ENCODE results near the gene DMAC2L.
A peak's percentile ranks its signal among the peaks of the same experiment; 100 is the strongest.
"Not testable (repeated sequence)": the region's sequence is repeated elsewhere in the genome, so short reads cannot be mapped to it uniquely, and the experiment has no call there.

The DMAC2L gene, protein sequence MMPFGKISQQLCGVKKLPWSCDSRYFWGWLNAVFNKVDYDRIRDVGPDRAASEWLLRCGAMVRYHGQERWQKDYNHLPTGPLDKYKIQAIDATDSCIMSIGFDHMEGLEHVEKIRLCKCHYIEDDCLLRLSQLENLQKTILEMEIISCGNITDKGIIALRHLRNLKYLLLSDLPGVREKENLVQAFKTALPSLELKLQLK

DNA sequence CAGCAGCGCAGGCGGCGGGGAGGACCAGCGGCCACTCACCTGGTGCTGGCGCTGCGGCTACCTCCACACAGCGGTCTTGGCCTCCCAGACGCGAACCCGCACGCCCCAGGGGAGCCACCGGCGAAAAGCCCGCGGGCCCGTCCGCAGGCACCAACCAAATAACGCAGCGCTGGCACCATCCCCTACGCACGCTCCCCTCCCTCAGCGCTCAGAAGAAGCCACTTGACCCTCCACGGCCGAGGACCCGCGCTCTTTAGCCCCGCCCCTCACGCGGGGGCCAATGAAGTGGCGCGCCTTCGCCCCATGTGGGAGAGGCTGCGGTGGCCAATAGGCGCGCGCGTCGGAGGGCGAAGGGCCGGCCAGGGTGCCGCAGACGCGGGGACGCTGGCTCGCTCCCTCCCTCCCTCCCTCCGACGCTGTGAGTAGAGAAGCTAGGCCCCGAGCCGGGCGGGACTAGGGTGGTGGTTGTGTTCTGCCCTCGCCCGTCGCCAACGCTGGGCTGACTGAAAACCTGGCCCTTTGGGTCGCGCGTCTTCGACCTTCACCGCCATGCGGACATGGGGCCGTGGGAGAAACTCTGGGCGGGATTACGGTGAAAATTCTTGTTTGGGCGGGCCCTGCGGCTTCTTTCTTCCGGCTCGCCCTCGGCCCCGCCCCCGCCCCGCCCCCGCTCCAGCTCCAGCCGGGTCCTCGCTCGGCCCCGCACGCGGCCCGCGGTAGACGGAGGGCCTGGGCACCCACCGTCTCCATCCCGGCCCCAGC is at the start of gene DMAC2L, which contains the start of gene L2HGDH:
Gene DMAC2L (plus strand): TSS at position 353 of the 762 bp plus-strand sequence. CDS start 9,164 bp downstream, outside the sequence.
Gene L2HGDH (minus strand): TSS at position 258 of the 762 bp plus-strand sequence. CDS start 79 bp downstream, at position 179.
- DNase-seq (ENCODE audit: low read depth in 1 of 2, low spot score in 1 of 2): peak; percentile 72 to 84

DNA sequence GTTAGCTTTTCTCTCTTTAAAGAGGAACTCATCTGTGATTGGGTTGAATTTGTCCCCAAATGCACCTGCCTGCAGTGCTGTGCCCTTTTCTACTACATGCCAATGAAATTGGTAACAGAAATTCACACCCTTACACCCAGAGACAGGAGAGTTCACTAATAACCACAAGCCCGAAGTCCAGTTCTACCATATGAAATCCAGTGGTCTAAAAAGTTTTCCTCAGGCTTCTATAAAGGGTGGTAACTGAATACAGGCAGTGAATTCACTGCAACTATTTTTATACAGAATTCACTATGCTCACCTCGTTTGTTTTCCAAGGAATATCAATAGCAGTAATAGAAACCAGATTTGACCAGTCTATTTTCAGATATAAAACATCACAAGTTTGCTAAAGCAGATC is 49.3 kb upstream of the DMAC2L start:
- DNase-seq (ENCODE audit: low read depth in 1 of 2, low spot score in 1 of 2): no peak

DNA sequence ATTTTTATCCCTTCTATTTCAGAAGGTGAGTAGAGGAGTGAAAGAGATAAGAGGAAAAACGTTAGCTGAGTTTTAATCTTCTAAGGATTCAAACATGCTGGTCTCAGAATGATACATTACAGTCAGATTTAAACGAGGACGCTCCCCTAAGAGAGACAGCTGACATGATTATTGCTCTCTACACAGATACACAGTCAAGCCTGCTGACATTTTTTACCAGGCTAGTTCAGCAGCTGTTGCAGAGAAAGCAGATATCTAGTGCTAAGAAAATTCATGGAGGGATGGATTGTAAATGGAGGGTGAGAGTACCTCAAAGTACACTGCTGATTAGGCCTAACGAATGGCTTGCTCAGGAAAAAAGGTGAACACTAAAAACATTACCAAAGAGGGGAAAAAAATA is 48.8 kb upstream of the DMAC2L start:
- no peak for DNase-seq (ENCODE audit: low read depth in 1 of 2, low spot score in 1 of 2)

- DNase-seq (ENCODE audit: low read depth in 1 of 2, low spot score in 1 of 2): no peak
Observed at GRCh38 chr14:50265029-50265428, 47.1 kb upstream of the DMAC2L start.

DNA sequence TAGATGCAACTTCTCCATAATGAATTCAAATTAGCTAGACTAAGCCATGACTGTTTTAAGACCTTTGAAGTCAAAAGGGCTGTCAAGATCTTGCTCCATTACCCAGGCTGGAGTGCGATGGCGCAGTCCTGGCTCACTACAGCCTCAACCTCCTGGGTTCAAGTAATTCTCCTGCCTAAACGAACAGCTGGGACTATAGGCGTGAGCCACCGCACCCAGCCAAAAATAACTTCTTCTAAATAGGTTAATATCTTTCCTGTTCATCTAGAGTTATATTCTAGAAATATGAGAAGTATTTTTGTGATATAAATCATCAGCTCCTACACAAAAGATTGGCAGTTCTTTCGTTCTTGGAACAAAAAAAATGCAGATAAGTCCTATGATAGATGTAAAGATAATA is 41.2 kb upstream of the DMAC2L start:
- no peak for DNase-seq (ENCODE audit: low read depth in 1 of 2, low spot score in 1 of 2)

DNA sequence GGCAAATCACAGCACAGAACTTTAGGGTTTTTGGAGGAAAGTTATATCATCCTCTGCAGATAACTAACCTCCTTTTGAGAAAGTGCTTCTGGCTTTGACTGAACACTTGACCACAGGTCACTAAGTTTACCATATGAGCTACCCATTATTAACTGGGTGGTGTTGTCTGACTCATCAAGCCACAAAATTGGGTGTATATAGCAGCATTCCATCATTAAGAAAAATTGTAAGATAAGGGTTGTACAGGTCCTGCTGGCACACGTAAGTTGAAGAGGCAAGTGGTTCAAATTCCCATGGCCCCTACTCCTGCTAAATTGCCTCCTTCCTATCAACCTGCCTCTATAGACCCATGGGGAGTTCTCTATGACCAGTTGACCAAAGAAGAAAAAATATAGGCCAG is 39.6 kb upstream of the DMAC2L start:
- no peak for DNase-seq (ENCODE audit: low read depth in 1 of 2, low spot score in 1 of 2)

DNA sequence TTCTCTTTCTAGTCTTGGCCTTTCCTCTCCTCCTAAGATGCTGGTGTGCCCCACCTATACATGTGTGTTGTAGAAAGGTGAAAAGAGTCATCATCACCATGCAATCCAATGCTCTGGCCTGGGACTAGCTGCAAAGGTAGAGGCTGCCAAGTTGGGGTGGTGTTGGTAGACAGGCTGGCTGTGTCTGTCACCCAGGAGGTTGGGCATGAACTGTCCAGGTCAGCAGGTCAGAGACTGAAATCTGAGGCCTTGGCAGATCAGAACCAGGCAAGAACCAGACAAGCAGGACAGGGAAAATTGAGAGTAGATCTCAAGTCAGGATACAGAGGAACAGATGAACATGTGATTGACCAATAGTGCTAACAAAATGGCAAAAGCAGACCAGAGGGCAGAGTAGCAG is 26.3 kb upstream of the DMAC2L start:
- DNase-seq (ENCODE audit: low read depth in 1 of 2, low spot score in 1 of 2): no peak

- DNase-seq (ENCODE audit: low read depth in 1 of 2, low spot score in 1 of 2): no peak
Observed at GRCh38 chr14:50288146-50288545, 24.0 kb upstream of the DMAC2L start.

GRCh38 chr14:50290306-50290705 is 21.8 kb upstream of the DMAC2L start:
- no peak for DNase-seq (ENCODE audit: low read depth in 1 of 2, low spot score in 1 of 2)

DNA sequence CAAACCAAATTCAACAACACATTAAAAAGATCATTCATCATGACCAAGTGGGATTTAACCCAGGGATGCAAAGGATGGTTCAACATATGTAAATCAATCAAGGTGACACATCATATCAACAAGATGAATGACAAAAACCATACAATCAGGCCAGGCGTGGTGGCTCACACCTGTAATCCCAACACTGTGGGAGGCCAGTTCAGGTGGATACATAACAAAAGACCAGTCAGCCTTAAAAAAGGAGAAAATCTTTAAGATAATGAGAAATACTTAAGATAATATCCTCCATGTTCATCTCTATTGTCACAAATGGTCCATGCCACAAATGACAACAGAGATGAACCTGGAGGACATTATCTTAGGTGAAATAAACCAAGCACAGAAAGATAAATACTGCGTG is 12.5 kb upstream of the DMAC2L start:
- DNase-seq (ENCODE audit: low read depth in 1 of 2, low spot score in 1 of 2): no peak

DNA sequence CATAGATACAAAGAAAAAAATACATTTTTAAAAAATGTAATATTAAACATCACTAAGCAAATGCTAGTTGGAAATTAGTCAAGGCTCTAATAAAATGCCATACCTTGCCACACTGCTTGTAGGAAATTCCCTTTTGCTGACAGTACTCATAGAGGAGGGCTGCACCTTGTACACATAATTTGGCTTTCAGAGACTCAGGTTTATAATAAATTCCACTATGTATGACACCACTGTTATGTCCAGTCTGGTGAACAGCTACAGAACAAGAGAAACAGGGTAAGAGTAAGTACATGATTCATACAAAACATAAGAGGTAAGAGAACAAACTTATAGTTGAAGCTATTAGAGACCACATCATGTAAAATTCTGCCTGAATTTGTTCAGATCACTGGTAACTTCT is 10.2 kb upstream of the DMAC2L start:
- DNase-seq (ENCODE audit: low read depth in 1 of 2, low spot score in 1 of 2): no peak

GRCh38 chr14:50303744-50304471 is 8.2 kb upstream of the DMAC2L start:
- no peak for DNase-seq (ENCODE audit: low read depth in 1 of 2, low spot score in 1 of 2)

GRCh38 chr14:50308363-50308915 is 3.7 kb upstream of the DMAC2L start:
- no peak for DNase-seq (ENCODE audit: low read depth in 1 of 2, low spot score in 1 of 2)

DNA sequence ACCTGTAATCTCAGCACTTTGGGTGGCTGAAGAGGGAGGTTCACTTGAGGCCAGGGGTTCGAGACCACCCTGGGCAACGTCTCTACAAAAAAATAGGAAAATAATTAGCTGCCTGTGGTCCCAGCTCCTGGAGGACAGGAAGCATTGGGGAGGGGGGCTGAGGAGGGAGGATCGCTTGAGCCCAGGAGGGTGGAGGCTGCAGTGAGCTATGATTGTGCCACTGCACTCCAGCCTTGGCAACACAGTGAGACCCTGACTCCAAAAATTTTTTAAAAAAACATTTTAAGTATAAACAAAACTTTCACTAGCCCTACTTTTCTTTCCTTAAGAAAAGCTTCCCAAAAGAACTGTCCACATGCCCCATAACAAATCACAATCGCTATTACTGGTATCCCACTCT is 1.7 kb upstream of the DMAC2L start:
- no peak for DNase-seq (ENCODE audit: low read depth in 1 of 2, low spot score in 1 of 2)

DNA sequence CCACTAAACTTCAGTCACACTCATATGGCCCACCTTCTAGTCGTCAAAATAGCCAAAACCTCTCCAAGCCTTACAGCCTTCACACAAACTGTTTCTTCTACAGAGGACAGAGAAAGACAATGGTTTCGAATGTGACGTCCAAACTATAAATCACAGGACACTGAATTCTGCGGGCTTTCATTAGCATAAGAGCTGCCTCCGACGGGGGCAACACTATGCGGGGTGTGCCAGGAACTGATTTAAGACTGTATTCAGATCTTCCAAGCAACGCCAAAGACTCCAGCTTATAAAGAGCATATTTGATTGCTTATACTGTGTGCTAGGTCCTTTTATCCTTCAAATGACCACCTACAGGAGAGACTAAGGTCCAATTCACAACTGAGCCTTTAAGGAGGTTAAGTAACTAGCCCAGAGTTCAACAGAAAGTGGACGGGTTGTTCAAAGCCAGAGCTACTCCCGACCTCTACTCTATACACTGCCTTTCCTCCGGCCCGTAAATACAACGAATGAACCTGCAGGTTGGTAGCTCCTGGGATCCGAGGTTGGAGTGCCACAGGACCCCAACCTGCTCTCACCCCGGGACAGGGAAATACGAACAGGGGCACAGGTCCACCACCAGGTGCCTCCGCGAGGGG is 670 bp upstream of the DMAC2L start:
- no peak for DNase-seq (ENCODE audit: low read depth in 1 of 2, low spot score in 1 of 2)

DNA sequence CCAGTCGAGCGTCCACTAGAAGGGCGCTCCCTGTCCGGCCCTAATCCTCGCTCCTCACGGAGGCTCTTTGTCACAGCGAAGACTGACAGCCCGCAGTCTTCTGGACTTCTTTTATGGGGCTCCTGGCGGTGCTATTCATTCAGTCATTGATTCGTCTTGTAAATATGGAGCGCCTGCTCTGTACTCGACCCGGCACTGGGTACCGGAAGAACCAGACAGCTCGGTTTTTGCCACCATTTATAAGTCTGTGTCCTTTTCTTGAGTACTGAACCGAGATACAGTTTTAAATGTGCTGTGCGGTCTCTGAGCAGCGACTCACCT is 570 bp downstream of the DMAC2L start:
- DNase-seq (ENCODE audit: low read depth in 1 of 2, low spot score in 1 of 2): no peak

GRCh38 chr14:50314098-50314497 is 2.0 kb downstream of the DMAC2L start:
- DNase-seq (ENCODE audit: low read depth in 1 of 2, low spot score in 1 of 2): not testable (repeated sequence)

DNA sequence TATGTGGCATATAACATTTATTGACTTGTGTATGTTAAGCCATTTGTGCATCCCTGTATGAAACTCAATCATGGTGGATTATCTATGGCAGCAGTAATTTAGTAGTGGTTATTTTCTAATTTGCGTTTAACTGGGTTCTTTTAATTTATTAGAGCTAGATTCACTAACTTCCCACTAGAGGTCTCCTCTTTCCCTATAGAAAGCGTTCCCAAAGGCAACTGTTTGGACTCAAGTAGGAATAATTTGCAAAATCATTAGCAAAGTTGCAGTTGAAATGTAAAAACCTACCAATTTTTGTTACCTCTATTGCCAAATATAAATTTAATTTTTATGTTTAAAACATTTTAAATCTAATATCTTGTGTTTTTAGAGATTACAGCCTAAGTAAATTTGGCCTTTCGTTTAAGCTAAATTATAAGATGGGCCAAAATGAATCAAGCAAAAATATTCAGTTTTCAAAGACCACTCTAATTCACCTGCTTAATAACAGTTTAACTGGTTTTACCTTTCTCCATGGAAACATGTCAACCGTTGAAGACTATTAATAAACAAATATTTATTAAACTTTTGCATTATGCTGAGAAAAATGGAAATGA is 6.0 kb downstream of the DMAC2L start:
- DNase-seq (ENCODE audit: low read depth in 1 of 2, low spot score in 1 of 2): no peak

DNA sequence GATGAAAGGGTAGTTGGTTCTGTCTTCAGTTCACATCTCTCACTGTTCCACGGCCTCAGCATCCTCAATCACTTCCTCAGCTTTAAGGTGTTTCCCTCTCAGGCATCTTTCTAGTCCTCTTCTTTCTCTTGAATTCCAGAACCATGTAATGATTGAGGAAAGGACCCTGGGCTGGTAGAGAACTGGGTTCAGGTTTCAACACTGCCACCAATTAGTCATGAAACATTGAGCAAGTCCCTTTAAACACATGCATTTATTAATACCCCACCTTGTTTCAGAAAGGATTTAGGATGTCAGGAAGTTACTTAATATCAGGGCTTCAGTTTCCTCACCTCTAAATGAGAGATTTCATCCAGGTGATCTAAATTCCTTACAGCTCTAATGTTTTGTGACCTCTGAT is 7.2 kb downstream of the DMAC2L start:
- no peak for DNase-seq (ENCODE audit: low read depth in 1 of 2, low spot score in 1 of 2)

- DNase-seq (ENCODE audit: low read depth in 1 of 2, low spot score in 1 of 2): no peak
Observed at GRCh38 chr14:50319721-50320120, 7.6 kb downstream of the DMAC2L start.

DNA sequence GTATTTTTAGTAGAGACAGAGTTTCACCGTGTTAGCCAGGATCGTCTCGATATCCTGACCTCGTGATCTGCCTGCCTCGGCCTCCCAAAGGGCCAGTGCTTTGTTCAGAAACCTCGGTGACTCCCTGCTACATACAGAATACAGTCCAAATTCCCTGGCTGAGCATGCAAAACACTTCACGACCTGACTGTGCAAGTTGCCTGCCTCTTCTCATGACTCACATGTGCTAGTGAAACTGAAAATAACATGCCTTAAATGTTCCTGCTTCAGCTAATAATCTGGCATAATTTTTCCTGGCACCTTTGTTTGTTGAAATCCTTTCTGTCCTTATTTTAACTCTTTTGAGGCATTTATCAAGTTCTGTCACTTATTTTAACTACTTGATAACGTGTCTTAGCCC is 8.2 kb downstream of the DMAC2L start:
- no peak for DNase-seq (ENCODE audit: low read depth in 1 of 2, low spot score in 1 of 2)

Measured in activated T-helper 1 cell treated with anti-CD3 and anti-CD28 coated beads, Interleukin-2, amount 50 U/mL, for 16 hours (primary cell).